GM19043 (cell line): ENCODE data around the gene HSD17B8.

Experiments
- ATAC-seq: cut with Tn5 transposase; IDR thresholded peaks from one replicate; pipeline ENCODE4 v1.9.1; 2021; ENCODE audit warnings: low read depth; ENCODE audit not compliant: unreplicated experiment

The HSD17B8 gene

GRCh38 chr6:33204415-33205190 lies at the start of gene HSD17B8:
Gene HSD17B8 (plus strand): TSS chr6:33204655. CDS start chr6:33204669, 14 bp downstream.
- peak; percentile 46 for ATAC-seq

- no peak for ATAC-seq
These were observed 47.9 kb upstream of the HSD17B8 start for GRCh38 chr6:33156561-33156960.

GRCh38 chr6:33156964-33157363 lies 47.5 kb upstream of the HSD17B8 start:
- no peak for ATAC-seq

GRCh38 chr6:33160096-33160495 lies 44.4 kb upstream of the HSD17B8 start:
- no peak for ATAC-seq

- ATAC-seq = no peak
These were observed 43.6 kb upstream of the HSD17B8 start for GRCh38 chr6:33160728-33161344.

- no peak for ATAC-seq
These were observed 42.8 kb upstream of the HSD17B8 start for GRCh38 chr6:33161354-33162331.

GRCh38 chr6:33163540-33163939 lies 40.9 kb upstream of the HSD17B8 start:
- no peak for ATAC-seq

- ATAC-seq = no peak
These were observed 40.3 kb upstream of the HSD17B8 start for GRCh38 chr6:33164176-33164575.

GRCh38 chr6:33164665-33165373 lies 39.6 kb upstream of the HSD17B8 start:
- ATAC-seq = no peak

GRCh38 chr6:33165581-33166258 lies 38.7 kb upstream of the HSD17B8 start:
- no peak for ATAC-seq

GRCh38 chr6:33166363-33166762 lies 38.1 kb upstream of the HSD17B8 start:
- no peak for ATAC-seq

- ATAC-seq = no peak
These were observed 37.6 kb upstream of the HSD17B8 start for GRCh38 chr6:33166811-33167210.

GRCh38 chr6:33167374-33168283 lies 36.8 kb upstream of the HSD17B8 start:
- no peak for ATAC-seq

GRCh38 chr6:33168284-33168601 lies 36.2 kb upstream of the HSD17B8 start:
- ATAC-seq = no peak

- ATAC-seq = no peak
These were observed 35.8 kb upstream of the HSD17B8 start for GRCh38 chr6:33168639-33169038.

GRCh38 chr6:33169291-33170175 lies 34.9 kb upstream of the HSD17B8 start:
- ATAC-seq = no peak

GRCh38 chr6:33170176-33171015 lies 34.1 kb upstream of the HSD17B8 start:
- ATAC-seq = no peak
